ENCODE data around the gene OR52B6. TPM values are rescaled to one million over a fixed set of nuclear protein-coding genes. Genes with fewer than 3 reads are reported as not detected.

OR52B6 gene
- total RNA-seq, 1 experiment from 2014 or later, result not detected

DNA sequence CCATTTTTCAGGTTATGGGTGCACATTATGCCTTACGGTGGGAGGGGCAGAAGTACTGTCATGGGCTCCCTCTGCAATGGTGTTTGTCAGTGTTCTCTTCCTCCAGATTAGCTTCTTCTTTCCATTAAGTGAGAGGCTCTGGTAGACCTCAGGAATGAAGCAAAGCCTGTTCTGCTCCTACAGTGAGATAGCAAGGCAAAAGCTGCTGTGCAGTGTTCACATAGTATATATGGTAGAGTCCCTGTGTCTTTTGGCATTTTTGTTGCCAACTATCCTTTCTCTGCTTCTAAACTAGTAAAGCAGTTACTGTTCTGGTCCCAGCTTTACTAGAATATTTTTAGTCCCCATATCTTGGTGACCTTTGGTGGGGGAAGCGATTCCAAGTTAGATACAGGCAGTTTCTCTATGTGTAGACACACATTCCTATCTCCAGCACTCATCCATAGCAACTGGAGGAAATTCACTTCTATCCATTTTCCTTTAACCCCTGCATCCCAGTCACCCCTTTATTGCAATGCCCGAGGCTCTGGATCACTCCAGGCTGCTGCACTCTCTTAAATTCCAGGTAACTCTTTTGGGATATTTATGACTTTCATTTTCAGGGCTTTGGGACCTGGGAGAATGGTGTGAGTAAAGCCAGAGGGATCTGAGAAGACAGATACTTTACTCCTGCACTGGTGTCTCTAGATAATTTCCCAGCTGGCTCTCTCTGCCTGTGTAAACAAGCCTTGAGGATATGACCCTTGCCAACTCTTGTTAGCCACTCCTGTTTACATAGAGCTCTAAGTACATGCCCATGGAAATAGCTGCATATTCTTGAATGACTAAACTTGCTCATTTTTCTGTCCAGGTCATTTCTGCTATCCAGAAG, 40.2 kb downstream of the OR52B6 start:
- Histone ChIP-seq H4K20me1 (ENCODE audit: insufficient read depth, low read depth, low read length) (no peaks in the 10 kb centered on the region), H3K4me3 (ENCODE audit: low read length) (no peak overlapping the region), H3K4me1 (ENCODE audit: low read length) (peaks cover 15% of the 10 kb centered on the region), H3K36me3 (ENCODE audit: insufficient read depth, low read length) (no peaks in the 10 kb centered on the region), H3K9me3 (ENCODE audit: low read length) (no peaks in the 10 kb centered on the region), H3K9me2 (replicated peaks; ENCODE audit: insufficient read depth, low read length) (no peaks in the 10 kb centered on the region), H3K79me2 (ENCODE audit: low read length) (0 out of 2 replicates have a peak, but pooled peaks cover 3% of the 10 kb centered on the region), H3K27me3 (ENCODE audit: low read length) (no peaks in the 10 kb centered on the region), H3K9ac (ENCODE audit: low read length) (no peak overlapping the region), H2AFZ (ENCODE audit: low read length) (no peak overlapping the region), H3K4me2 (ENCODE audit: low read depth, low read length, poor library complexity, severe bottlenecking) (no peak overlapping the region), H3K27ac (ENCODE audit: low read length) (no peak overlapping the region)
- DNase-seq, result no peak

DNA sequence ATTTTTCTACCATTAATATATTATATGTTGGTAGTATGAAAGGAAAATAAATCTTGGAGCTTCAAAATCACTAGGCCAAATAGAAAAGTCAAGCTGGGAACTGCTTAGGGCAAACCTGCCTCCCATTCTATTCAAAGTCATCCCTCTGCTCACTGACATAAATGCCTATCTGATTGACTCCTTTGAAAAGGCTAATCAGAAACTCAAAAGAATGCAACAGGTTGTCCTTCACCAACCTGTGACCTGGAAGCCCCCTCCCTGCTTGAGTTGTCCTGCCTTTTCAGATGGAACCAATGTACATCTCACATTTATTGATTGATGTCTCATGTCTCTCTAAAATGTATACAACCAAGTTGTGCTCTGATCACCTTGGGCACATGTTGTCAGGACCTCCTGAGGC, 40.9 kb downstream of the OR52B6 start:
- Histone ChIP-seq H3K4me3 (ENCODE audit: low read length) (no peak overlapping the region), H2AFZ (ENCODE audit: low read length) (no peak overlapping the region), H3K9me3 (ENCODE audit: low read length) (no peaks in the 10 kb centered on the region), H3K27me3 (ENCODE audit: low read length) (no peaks in the 10 kb centered on the region), H4K20me1 (ENCODE audit: insufficient read depth, low read depth, low read length) (no peaks in the 10 kb centered on the region), H3K27ac (ENCODE audit: low read length) (no peak overlapping the region), H3K36me3 (ENCODE audit: insufficient read depth, low read length) (no peaks in the 10 kb centered on the region), H3K9ac (ENCODE audit: low read length) (no peak overlapping the region), H3K79me2 (ENCODE audit: low read length) (0 out of 2 replicates have a peak, but pooled peaks cover 3% of the 10 kb centered on the region), H3K4me1 (ENCODE audit: low read length) (peaks cover 18% of the 10 kb centered on the region), H3K4me2 (ENCODE audit: low read depth, low read length, poor library complexity, severe bottlenecking) (no peak overlapping the region), H3K9me2 (replicated peaks; ENCODE audit: insufficient read depth, low read length) (no peaks in the 10 kb centered on the region)
- no peak for DNase-seq

GRCh38 chr11:5622802-5623201, 42.1 kb downstream of the OR52B6 start:
- H3K4me2 ChIP-seq (ENCODE audit: low read depth, low read length, poor library complexity, severe bottlenecking), result no peak overlapping the region
- H3K9me2 ChIP-seq (replicated peaks; ENCODE audit: insufficient read depth, low read length), result no peaks in the 10 kb centered on the region
- H3K79me2 ChIP-seq (ENCODE audit: low read length), result 0 out of 2 replicates have a peak, but pooled peaks cover 3% of the 10 kb centered on the region
- no peak overlapping the region for H3K9ac ChIP-seq (ENCODE audit: low read length)
- H4K20me1 ChIP-seq (ENCODE audit: insufficient read depth, low read depth, low read length), result no peaks in the 10 kb centered on the region
- no peak for DNase-seq
- peaks cover 18% of the 10 kb centered on the region for H3K4me1 ChIP-seq (ENCODE audit: low read length)
- no peaks in the 10 kb centered on the region for H3K27me3 ChIP-seq (ENCODE audit: low read length)
- no peaks in the 10 kb centered on the region for H3K36me3 ChIP-seq (ENCODE audit: insufficient read depth, low read length)
- no peak overlapping the region for H2AFZ ChIP-seq (ENCODE audit: low read length)
- H3K4me3 ChIP-seq (ENCODE audit: low read length), result no peak overlapping the region
- H3K27ac ChIP-seq (ENCODE audit: low read length), result no peak overlapping the region
- H3K9me3 ChIP-seq (ENCODE audit: low read length), result no peaks in the 10 kb centered on the region

DNA sequence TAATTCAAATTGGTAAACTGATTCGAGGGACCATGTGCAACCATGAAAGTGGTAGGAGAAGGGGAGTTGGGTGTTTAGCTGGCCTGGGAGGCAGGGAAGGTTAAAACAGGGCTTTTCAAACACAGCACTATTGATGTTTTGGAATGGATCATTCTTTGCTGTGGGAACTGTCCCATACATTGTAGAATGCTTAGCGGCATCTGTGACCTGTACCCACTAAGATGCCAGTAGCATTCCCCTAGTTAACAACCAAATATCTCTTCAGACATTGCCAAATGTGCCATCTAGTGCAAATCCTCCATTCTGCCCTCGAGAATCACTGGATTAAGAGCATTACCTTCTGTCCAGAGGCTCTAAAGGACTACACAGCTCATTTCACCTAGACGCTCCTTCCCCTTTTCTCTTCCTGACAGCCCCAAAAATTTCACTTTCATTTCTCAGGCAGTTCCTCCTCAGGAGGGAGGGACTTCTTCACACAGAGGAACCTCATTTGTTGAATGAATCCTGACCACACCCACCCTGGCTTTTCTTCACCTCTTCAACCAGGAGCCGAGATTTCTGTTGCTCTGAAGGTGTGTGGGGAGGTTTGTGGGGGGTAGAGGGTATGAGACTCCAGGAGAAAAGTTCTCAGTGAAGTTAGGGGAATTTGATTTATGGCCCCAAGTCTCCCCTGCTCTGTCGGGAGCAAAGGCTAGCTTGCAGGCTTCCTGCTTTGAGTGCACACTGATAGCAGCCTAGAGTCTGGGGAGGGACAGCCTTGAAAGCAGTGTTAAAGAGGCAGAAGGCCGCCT, 44.0 kb downstream of the OR52B6 start, which contains the start of gene TRIM34:
Gene TRIM34 (plus strand): TSS at position 513 of the 791 bp plus-strand sequence. CDS start 7,331 bp downstream, outside the sequence.
- Histone ChIP-seq H3K9me3 (ENCODE audit: low read length) (no peaks in the 10 kb centered on the region), H3K4me1 (ENCODE audit: low read length) (peaks cover 18% of the 10 kb centered on the region), H3K4me2 (ENCODE audit: low read depth, low read length, poor library complexity, severe bottlenecking) (peak within 1 kb of the TSS; percentile 72), H3K9me2 (replicated peaks; ENCODE audit: insufficient read depth, low read length) (no peaks in the 10 kb centered on the region), H3K27ac (ENCODE audit: low read length) (no peak within 1 kb of the TSS; the same call in 1 of the 2 replicates), H3K9ac (ENCODE audit: low read length) (peak within 1 kb of the TSS; percentile 72), H3K4me3 (ENCODE audit: low read length) (peak within 1 kb of the TSS; percentile 69), H3K27me3 (ENCODE audit: low read length) (no peaks in the 10 kb centered on the region), H3K36me3 (ENCODE audit: insufficient read depth, low read length) (no peaks in the 10 kb centered on the region), H4K20me1 (ENCODE audit: insufficient read depth, low read depth, low read length) (no peaks in the 10 kb centered on the region), H3K79me2 (ENCODE audit: low read length) (0 out of 2 replicates have a peak, but pooled peaks cover 3% of the 10 kb centered on the region), H2AFZ (ENCODE audit: low read length) (peak within 1 kb of the TSS; percentile 87)
- peak; percentile 95 for DNase-seq

DNA sequence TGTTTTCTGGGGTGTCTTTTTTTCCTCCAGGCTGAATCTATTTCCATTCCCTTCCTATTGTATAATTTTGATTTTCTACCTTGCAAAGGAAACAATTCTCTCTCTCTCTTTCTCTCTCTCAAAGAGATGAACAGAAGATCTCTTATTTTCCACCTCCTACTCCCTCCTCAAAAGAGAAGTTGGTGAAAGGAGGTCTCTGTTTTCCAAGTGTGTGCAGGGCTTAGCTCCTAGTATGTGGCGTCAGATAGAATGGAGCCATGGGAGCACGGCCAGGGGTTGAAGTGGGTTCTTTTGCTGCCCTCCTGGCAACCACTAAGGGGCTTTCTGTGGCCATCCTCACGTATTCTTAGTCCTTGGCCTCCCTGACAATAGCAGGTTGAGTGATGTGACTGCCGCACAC, 44.6 kb downstream of the OR52B6 start:
- peak overlapping the region; percentile 47; the same call in 1 of the 2 replicates for H2AFZ ChIP-seq (ENCODE audit: low read length)
- H3K4me2 ChIP-seq (ENCODE audit: low read depth, low read length, poor library complexity, severe bottlenecking), result peak overlapping the region; percentile 72
- peak overlapping the region; percentile 69 for H3K4me3 ChIP-seq (ENCODE audit: low read length)
- no peaks in the 10 kb centered on the region for H3K9me3 ChIP-seq (ENCODE audit: low read length)
- peak overlapping the region; percentile 72 for H3K9ac ChIP-seq (ENCODE audit: low read length)
- H3K36me3 ChIP-seq (ENCODE audit: insufficient read depth, low read length), result no peaks in the 10 kb centered on the region
- DNase-seq, result no peak
- H3K27me3 ChIP-seq (ENCODE audit: low read length), result no peaks in the 10 kb centered on the region
- H3K27ac ChIP-seq (ENCODE audit: low read length), result no peak overlapping the region
- H4K20me1 ChIP-seq (ENCODE audit: insufficient read depth, low read depth, low read length), result no peaks in the 10 kb centered on the region
- H3K4me1 ChIP-seq (ENCODE audit: low read length), result peaks cover 18% of the 10 kb centered on the region
- 0 out of 2 replicates have a peak, but pooled peaks cover 3% of the 10 kb centered on the region for H3K79me2 ChIP-seq (ENCODE audit: low read length)
- H3K9me2 ChIP-seq (replicated peaks; ENCODE audit: insufficient read depth, low read length), result no peaks in the 10 kb centered on the region

GRCh38 chr11:5626196-5626595, 45.5 kb downstream of the OR52B6 start:
- H3K4me1 ChIP-seq (ENCODE audit: low read length), result peaks cover 18% of the 10 kb centered on the region
- H4K20me1 ChIP-seq (ENCODE audit: insufficient read depth, low read depth, low read length), result no peaks in the 10 kb centered on the region
- no peaks in the 10 kb centered on the region for H3K9me2 ChIP-seq (replicated peaks; ENCODE audit: insufficient read depth, low read length)
- DNase-seq, result no peak
- 0 out of 2 replicates have a peak, but pooled peaks cover 3% of the 10 kb centered on the region for H3K79me2 ChIP-seq (ENCODE audit: low read length)
- H3K27ac ChIP-seq (ENCODE audit: low read length), result no peak overlapping the region
- H3K36me3 ChIP-seq (ENCODE audit: insufficient read depth, low read length), result no peaks in the 10 kb centered on the region
- peak overlapping the region; percentile 69; the same call in 1 of the 2 replicates for H3K4me3 ChIP-seq (ENCODE audit: low read length)
- H3K9ac ChIP-seq (ENCODE audit: low read length), result peak overlapping the region; percentile 72
- H3K4me2 ChIP-seq (ENCODE audit: low read depth, low read length, poor library complexity, severe bottlenecking), result peak overlapping the region; percentile 72
- H3K27me3 ChIP-seq (ENCODE audit: low read length), result no peaks in the 10 kb centered on the region
- H3K9me3 ChIP-seq (ENCODE audit: low read length), result no peaks in the 10 kb centered on the region
- H2AFZ ChIP-seq (ENCODE audit: low read length), result no peak overlapping the region

DNA sequence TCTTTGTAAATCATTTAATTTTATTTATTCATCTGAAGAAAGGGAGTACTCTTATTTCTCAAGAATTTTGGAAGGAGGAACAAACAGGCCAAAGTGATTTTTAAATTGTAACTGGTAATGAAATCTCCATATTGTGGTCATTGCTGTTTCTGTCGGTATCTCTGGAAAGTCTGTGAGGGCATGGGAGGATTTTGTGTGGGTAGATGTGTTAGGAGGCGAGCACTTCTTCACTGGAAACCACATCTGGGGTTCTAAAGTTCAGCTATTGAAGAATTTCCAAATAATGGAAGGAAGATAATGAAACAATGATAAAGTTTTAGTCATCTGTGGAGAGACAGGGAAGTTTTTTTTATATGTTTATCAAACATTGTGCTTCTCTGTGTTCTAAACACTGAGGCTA, 50.7 kb downstream of the OR52B6 start:
- no peak for DNase-seq
- Histone ChIP-seq H3K9ac (ENCODE audit: low read length) (no peak overlapping the region), H3K4me3 (ENCODE audit: low read length) (no peak overlapping the region), H3K4me2 (ENCODE audit: low read depth, low read length, poor library complexity, severe bottlenecking) (no peak overlapping the region), H3K9me2 (replicated peaks; ENCODE audit: insufficient read depth, low read length) (no peaks in the 10 kb centered on the region), H4K20me1 (ENCODE audit: insufficient read depth, low read depth, low read length) (no peaks in the 10 kb centered on the region), H3K9me3 (ENCODE audit: low read length) (no peaks in the 10 kb centered on the region), H3K4me1 (ENCODE audit: low read length) (peaks cover 10% of the 10 kb centered on the region), H3K36me3 (ENCODE audit: insufficient read depth, low read length) (no peaks in the 10 kb centered on the region), H2AFZ (ENCODE audit: low read length) (no peak overlapping the region), H3K79me2 (ENCODE audit: low read length) (no peaks in the 10 kb centered on the region), H3K27me3 (ENCODE audit: low read length) (no peaks in the 10 kb centered on the region), H3K27ac (ENCODE audit: low read length) (no peak overlapping the region)
